RWPE1 (cell line): ENCODE results near the gene FOXN4.

ENCODE experiments used
- CTCF ChIA-PET: fragments of 350-600 bp; sonication (Branson Sonifier 250); formaldehyde crosslinking; extraction: SDS; loops from one replicate; lab custom pipeline; 2021; lab: Yijun Ruan, JAX
- POLR2A ChIA-PET: fragments of 400-600 bp; formaldehyde crosslinking; extraction: SDS; loops from one replicate; lab custom pipeline; 2020; ENCODE audit warnings: antibody characterized with exemption; ENCODE audit not compliant: low non-redundant PET; lab: Yijun Ruan, JAX
- DNase-seq: peaks from one replicate; pipeline ENCODE4 v3.0.0; 2012; ENCODE audit warnings: low spot score
- H3K27ac ChIP-seq: fragments of 450-650 bp; 2 replicates; pipeline ENCODE4 v1.5.1; 2017
- CTCF ChIP-seq: fragments of 450-650 bp; conservative IDR thresholded peaks from 2 replicates; pipeline ENCODE4 v1.5.1; 2017; ENCODE audit warnings: low read depth, mild to moderate bottlenecking

The FOXN4 gene

GRCh38 chr12:109291521-109292341 lies 17.4 kb downstream of the FOXN4 start:
- POLR2A ChIA-PET = no interaction called here
- CTCF ChIA-PET = no interaction called here
- no peak for TF ChIP-seq CTCF
- DNase-seq = no peak
- H3K27ac ChIP-seq = no peak overlapping the region

GRCh38 chr12:109291117-109291516 lies 18.0 kb downstream of the FOXN4 start:
- CTCF ChIA-PET = no interaction called here
- DNase-seq = no peak

GRCh38 chr12:109290061-109290460 lies 19.0 kb downstream of the FOXN4 start:
- no peak for DNase-seq
- CTCF ChIA-PET = no interaction called here
- no peak overlapping the region for H3K27ac ChIP-seq
- POLR2A ChIA-PET = no interaction called here
- TF ChIP-seq CTCF = no peak

More at GRCh38 chr12:109291117-109291516, 18.0 kb downstream of the FOXN4 start:
- POLR2A ChIA-PET = no interaction called here
- no peak for TF ChIP-seq CTCF
- no peak overlapping the region for H3K27ac ChIP-seq

- CTCF ChIA-PET = interaction anchor here (0.5 kb wide), 1 partner anchor 55 kb away, joined by 3 read pairs; no protein-coding TSS in a partner anchor
- TF ChIP-seq CTCF = no peak
- H3K27ac ChIP-seq = no peak overlapping the region
- DNase-seq = no peak
- POLR2A ChIA-PET = no interaction called here
These were observed 19.5 kb downstream of the FOXN4 start for GRCh38 chr12:109289551-109289950.

GRCh38 chr12:109289004-109289403 lies 20.1 kb downstream of the FOXN4 start:
- CTCF ChIA-PET = interaction anchor here (0.5 kb wide), 1 partner anchor 56 kb away, joined by 3 read pairs; no protein-coding TSS in a partner anchor
- no peak for DNase-seq
- no peak overlapping the region for H3K27ac ChIP-seq
- POLR2A ChIA-PET = no interaction called here
- no peak for TF ChIP-seq CTCF

GRCh38 chr12:109288571-109288970 lies 20.5 kb downstream of the FOXN4 start:
- TF ChIP-seq CTCF = no peak
- no peak for DNase-seq
- H3K27ac ChIP-seq = no peak overlapping the region
- CTCF ChIA-PET = no interaction called here
- POLR2A ChIA-PET = no interaction called here
